Endothelial cell (in vitro differentiated cells): ENCODE data around the gene CYP27B1. TPM values are rescaled to one million over a fixed set of nuclear protein-coding genes. Genes with fewer than 3 reads are reported as not detected.

Source experiments
- DNase-seq: peaks from one replicate; pipeline ENCODE4 v3.0.0; 2021; ENCODE audit warnings: low spot score
- H3K27ac Mint-ChIP-seq: one replicate; pipeline ENCODE4 v1.8.0; 2021; ENCODE audit warnings: mixed read lengths, inconsistent platforms; ENCODE audit not compliant: unreplicated experiment
- H3K27me3 Mint-ChIP-seq: one replicate; pipeline ENCODE4 v1.8.0; 2021; ENCODE audit warnings: mild to moderate bottlenecking, moderate library complexity, mixed read lengths, inconsistent platforms; ENCODE audit not compliant: unreplicated experiment
- H3K36me3 Mint-ChIP-seq: one replicate; pipeline ENCODE4 v1.8.0; 2021; ENCODE audit warnings: mild to moderate bottlenecking, low read depth, mixed read lengths, inconsistent platforms; ENCODE audit not compliant: unreplicated experiment
- H3K4me1 Mint-ChIP-seq: one replicate; pipeline ENCODE4 v1.8.0; 2021; ENCODE audit warnings: mild to moderate bottlenecking, mixed read lengths, inconsistent platforms; ENCODE audit not compliant: unreplicated experiment
- H3K4me3 Mint-ChIP-seq: one replicate; pipeline ENCODE4 v1.8.0; 2021; ENCODE audit warnings: mild to moderate bottlenecking, mixed read lengths, inconsistent platforms; ENCODE audit not compliant: unreplicated experiment
- H3K9me3 Mint-ChIP-seq: one replicate; pipeline ENCODE4 v1.8.0; 2021; ENCODE audit warnings: mixed read lengths, inconsistent platforms; ENCODE audit not compliant: unreplicated experiment
- total RNA-seq: library from RNA; stranded (reverse); fragmentation: NEBNext Ultra II Directional; extraction: Animal tissue kit (Norgen Biotek cat#: 25700); gene quantifications from one replicate; pipeline ENCODE4 v1.2.1, GENCODE V29; 2021; ENCODE audit not compliant: unreplicated experiment
- TF ChIP-seq, protein P1 (sequence below): fragments of 200-600 bp; sonication (generic); IDR thresholded peaks from one replicate; pipeline ENCODE4 v1.5.0; 2021; ENCODE audit warnings: antibody characterized with exemption; ENCODE audit not compliant: unreplicated experiment

Gene CYP27B1
- total RNA-seq, 1 donor from 2014 or later: 1.4 TPM

- Mint-ChIP-seq H3K9me3 (peaks cover 5% of the 10 kb centered on the region), H3K27me3 (peaks cover 38% of the 10 kb centered on the region), H3K36me3 (peaks cover 20% of the 10 kb centered on the region), H3K27ac (no peak overlapping the region), H3K4me3 (peak overlapping the region; percentile 90), H3K4me1 (peaks cover 16% of the 10 kb centered on the region)
- TF ChIP-seq, protein P1, sequence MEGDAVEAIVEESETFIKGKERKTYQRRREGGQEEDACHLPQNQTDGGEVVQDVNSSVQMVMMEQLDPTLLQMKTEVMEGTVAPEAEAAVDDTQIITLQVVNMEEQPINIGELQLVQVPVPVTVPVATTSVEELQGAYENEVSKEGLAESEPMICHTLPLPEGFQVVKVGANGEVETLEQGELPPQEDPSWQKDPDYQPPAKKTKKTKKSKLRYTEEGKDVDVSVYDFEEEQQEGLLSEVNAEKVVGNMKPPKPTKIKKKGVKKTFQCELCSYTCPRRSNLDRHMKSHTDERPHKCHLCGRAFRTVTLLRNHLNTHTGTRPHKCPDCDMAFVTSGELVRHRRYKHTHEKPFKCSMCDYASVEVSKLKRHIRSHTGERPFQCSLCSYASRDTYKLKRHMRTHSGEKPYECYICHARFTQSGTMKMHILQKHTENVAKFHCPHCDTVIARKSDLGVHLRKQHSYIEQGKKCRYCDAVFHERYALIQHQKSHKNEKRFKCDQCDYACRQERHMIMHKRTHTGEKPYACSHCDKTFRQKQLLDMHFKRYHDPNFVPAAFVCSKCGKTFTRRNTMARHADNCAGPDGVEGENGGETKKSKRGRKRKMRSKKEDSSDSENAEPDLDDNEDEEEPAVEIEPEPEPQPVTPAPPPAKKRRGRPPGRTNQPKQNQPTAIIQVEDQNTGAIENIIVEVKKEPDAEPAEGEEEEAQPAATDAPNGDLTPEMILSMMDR: peak; percentile 72
- DNase-seq: peak; percentile 82
Measured at GRCh38 chr12:57726151-57726883, 40.6 kb downstream of the CYP27B1 start.

DNA sequence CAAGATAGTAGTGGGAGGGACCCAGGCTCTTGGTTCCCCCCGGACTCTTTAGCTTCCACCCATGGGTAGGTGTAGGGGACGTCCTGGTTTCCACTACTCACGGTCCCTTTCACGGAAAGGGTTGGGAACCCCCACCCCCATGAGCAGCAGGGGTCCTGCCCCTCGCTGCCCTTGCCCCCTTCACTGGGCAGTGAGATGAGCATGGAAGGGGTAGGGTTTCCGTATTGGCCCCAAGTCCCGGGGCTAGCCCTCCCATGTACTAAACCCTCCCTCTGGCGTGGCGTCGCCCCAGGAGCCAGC is 41.1 kb downstream of the CYP27B1 start:
- no peak for DNase-seq
- TF ChIP-seq, protein P1: no peak
- Mint-ChIP-seq H3K27me3 (peaks cover 38% of the 10 kb centered on the region), H3K4me3 (no peak overlapping the region), H3K4me1 (peaks cover 19% of the 10 kb centered on the region), H3K9me3 (peaks cover 5% of the 10 kb centered on the region), H3K36me3 (peaks cover 25% of the 10 kb centered on the region), H3K27ac (no peak overlapping the region)

GRCh38 chr12:57724936-57725740 is 41.7 kb downstream of the CYP27B1 start:
- peaks cover 20% of the 10 kb centered on the region for H3K4me1 Mint-ChIP-seq
- no peak overlapping the region for H3K27ac Mint-ChIP-seq
- peaks cover 32% of the 10 kb centered on the region for H3K27me3 Mint-ChIP-seq
- peaks cover 25% of the 10 kb centered on the region for H3K36me3 Mint-ChIP-seq
- peaks cover 5% of the 10 kb centered on the region for H3K9me3 Mint-ChIP-seq
- TF ChIP-seq, protein P1: no peak
- DNase-seq: no peak
- peak overlapping the region; percentile 16 for H3K4me3 Mint-ChIP-seq

GRCh38 chr12:57724003-57724935 is 42.6 kb downstream of the CYP27B1 start:
- Mint-ChIP-seq H3K27ac (no peak overlapping the region), H3K27me3 (peaks cover 29% of the 10 kb centered on the region), H3K4me1 (peaks cover 25% of the 10 kb centered on the region), H3K9me3 (peaks cover 5% of the 10 kb centered on the region), H3K36me3 (peaks cover 33% of the 10 kb centered on the region), H3K4me3 (peak overlapping the region; percentile 16)
- TF ChIP-seq, protein P1: no peak
- no peak for DNase-seq
